Measurements from ENCODE around the gene GLYATL1. TPM values are rescaled to one million over a fixed set of nuclear protein-coding genes. Genes with fewer than 3 reads are reported as not detected.

GLYATL1 gene, protein sequence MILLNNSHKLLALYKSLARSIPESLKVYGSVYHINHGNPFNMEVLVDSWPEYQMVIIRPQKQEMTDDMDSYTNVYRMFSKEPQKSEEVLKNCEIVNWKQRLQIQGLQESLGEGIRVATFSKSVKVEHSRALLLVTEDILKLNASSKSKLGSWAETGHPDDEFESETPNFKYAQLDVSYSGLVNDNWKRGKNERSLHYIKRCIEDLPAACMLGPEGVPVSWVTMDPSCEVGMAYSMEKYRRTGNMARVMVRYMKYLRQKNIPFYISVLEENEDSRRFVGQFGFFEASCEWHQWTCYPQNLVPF
- not detected in 2 replicates for total RNA-seq

- TF ChIP-seq CTCF (IDR thresholded peaks at IDR 0.05), result no peak
- ChIA-PET POLR2A (no interaction called here), CTCF (no interaction called here)
- DNase-seq, result no peak
- H3K4me1 Mint-ChIP-seq, result no peaks in the 10 kb centered on the region
- H3K27ac Mint-ChIP-seq, result no peak within 1 kb of the TSS
- no peak within 1 kb of the TSS for H3K4me3 Mint-ChIP-seq
- intact Hi-C loops (cut with micrococcal nuclease), result no loop called here
- no peaks in the 10 kb centered on the region for H3K9me3 Mint-ChIP-seq
- no peak for ATAC-seq (ENCODE audit: low read depth)
- no peaks in the 10 kb centered on the region for H3K36me3 Mint-ChIP-seq (ENCODE audit: low read depth)
- H3K27me3 Mint-ChIP-seq, result peaks cover 2% of the 10 kb centered on the region
Observed at GRCh38 chr11:58939277-58939676, at the start of gene GLYATL1. GLYATL1 (plus strand) TSS chr11:58939488; CDS start chr11:58947088, 7,600 bp downstream.

- DNase-seq, result no peak
- ATAC-seq (ENCODE audit: low read depth), result no peak
- Mint-ChIP-seq H3K4me1 (no peaks in the 10 kb centered on the region), H3K36me3 (ENCODE audit: low read depth) (no peaks in the 10 kb centered on the region), H3K4me3 (no peak overlapping the region), H3K27ac (no peak overlapping the region), H3K9me3 (no peaks in the 10 kb centered on the region), H3K27me3 (peaks cover 7% of the 10 kb centered on the region)
- intact Hi-C loops (cut with micrococcal nuclease), result no loop called here
- ChIA-PET POLR2A (no interaction called here), CTCF (no interaction called here)
- no peak for TF ChIP-seq CTCF (IDR thresholded peaks at IDR 0.05)
Observed at GRCh38 chr11:58893899-58894298, 45.4 kb upstream of the GLYATL1 start.

GRCh38 chr11:58898106-58898505 lies 41.2 kb upstream of the GLYATL1 start:
- ATAC-seq (ENCODE audit: low read depth) (no peak), DNase-seq (no peak)
- ChIA-PET CTCF (no interaction called here), POLR2A (no interaction called here)
- Mint-ChIP-seq H3K36me3 (ENCODE audit: low read depth) (no peaks in the 10 kb centered on the region), H3K4me3 (no peak overlapping the region), H3K4me1 (no peaks in the 10 kb centered on the region), H3K27me3 (peaks cover 25% of the 10 kb centered on the region), H3K9me3 (no peaks in the 10 kb centered on the region), H3K27ac (no peak overlapping the region)
- intact Hi-C loops (cut with micrococcal nuclease), result no loop called here
- no peak for TF ChIP-seq CTCF (IDR thresholded peaks at IDR 0.05)

DNA sequence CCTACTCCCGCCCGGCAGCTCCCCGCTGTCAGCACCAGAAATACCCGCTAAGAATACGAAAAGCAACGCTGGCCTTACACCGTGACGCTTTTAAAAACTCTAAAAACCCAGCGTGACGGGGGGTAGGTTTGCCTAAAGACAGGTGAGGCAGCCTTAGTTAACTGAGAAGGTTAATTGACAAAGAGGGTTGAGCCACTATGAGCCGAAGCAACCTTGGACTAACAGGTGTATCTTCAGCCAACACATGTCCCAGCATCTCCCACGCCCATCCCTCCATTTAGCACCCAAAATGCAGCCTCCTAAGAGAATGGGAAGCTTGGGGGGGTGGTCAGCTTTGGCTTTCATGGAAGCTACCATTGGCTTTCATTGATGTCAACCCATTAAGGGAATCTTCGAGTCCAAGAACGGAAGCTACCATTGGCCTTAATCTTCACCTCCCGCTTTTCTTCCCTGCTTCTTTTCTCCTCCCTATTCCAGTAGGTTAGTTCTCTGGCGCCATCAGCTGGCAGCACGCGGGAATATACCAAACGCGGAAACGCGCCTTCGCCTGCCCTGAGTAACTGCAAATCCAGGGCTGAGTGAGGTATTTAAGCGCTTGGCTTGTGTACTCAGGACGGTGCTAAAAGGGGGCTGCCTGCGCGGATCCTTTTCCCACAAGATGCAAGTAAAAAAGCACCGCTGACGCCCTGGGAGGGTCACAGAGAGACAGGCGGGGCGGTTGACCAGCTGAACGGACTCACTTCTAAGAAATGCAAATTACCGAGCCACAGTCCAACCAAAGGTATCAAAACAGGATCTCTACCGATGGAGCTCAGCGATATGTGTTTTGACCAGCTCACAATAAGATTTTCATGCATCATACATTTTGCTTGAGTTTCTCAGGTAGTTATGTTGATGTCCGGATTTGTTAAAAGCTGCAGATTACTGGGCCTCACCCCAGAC lies 38.5 kb upstream of the GLYATL1 start:
- H3K4me1 Mint-ChIP-seq, result peaks cover 8% of the 10 kb centered on the region
- ATAC-seq (ENCODE audit: low read depth), result no peak
- no peak overlapping the region for H3K27ac Mint-ChIP-seq
- intact Hi-C loops (cut with micrococcal nuclease), result no loop called here
- no peak overlapping the region for H3K4me3 Mint-ChIP-seq
- ChIA-PET POLR2A (no interaction called here), CTCF (interaction anchor here (1.1 to 1.8 kb wide), 3 partner anchors 112 to 246 kb away, joined by 3 to 5 read pairs (median 3); no protein-coding TSS in a partner anchor)
- H3K9me3 Mint-ChIP-seq, result no peaks in the 10 kb centered on the region
- peaks cover 48% of the 10 kb centered on the region for H3K27me3 Mint-ChIP-seq
- no peak for TF ChIP-seq CTCF (IDR thresholded peaks at IDR 0.05)
- DNase-seq, result no peak
- H3K36me3 Mint-ChIP-seq (ENCODE audit: low read depth), result no peaks in the 10 kb centered on the region

GRCh38 chr11:58902881-58903280 lies 36.4 kb upstream of the GLYATL1 start:
- Mint-ChIP-seq H3K4me3 (no peak overlapping the region), H3K36me3 (ENCODE audit: low read depth) (no peaks in the 10 kb centered on the region), H3K27me3 (peaks cover 65% of the 10 kb centered on the region), H3K4me1 (peaks cover 21% of the 10 kb centered on the region), H3K27ac (no peak overlapping the region), H3K9me3 (no peaks in the 10 kb centered on the region)
- CTCF ChIA-PET, result interaction anchor here (1.2 kb wide), 1 partner anchor 255 kb away, joined by 3 read pairs; no protein-coding TSS in a partner anchor
- no peak for ATAC-seq (ENCODE audit: low read depth)
- DNase-seq, result no peak
- no peak for TF ChIP-seq CTCF (IDR thresholded peaks at IDR 0.05)
- intact Hi-C loops (cut with micrococcal nuclease), result no loop called here
- POLR2A ChIA-PET, result no interaction called here

Measured in activated B cell treated with CpG ODN at 0.5 μM for 24 hours (primary cell).